ENCODE data around the gene MFN1. TPM values are rescaled to one million over a fixed set of nuclear protein-coding genes. Genes with fewer than 3 reads are reported as not detected.
A peak's percentile ranks its signal among the peaks of the same experiment; 100 is the strongest.

Gene MFN1
- total and polyA plus RNA-seq, 2 of the 13 experiments (the other 11 are each of a cell fraction or from before 2014, with no cell fraction given) = 25.2 to 37.5 TPM

DNA sequence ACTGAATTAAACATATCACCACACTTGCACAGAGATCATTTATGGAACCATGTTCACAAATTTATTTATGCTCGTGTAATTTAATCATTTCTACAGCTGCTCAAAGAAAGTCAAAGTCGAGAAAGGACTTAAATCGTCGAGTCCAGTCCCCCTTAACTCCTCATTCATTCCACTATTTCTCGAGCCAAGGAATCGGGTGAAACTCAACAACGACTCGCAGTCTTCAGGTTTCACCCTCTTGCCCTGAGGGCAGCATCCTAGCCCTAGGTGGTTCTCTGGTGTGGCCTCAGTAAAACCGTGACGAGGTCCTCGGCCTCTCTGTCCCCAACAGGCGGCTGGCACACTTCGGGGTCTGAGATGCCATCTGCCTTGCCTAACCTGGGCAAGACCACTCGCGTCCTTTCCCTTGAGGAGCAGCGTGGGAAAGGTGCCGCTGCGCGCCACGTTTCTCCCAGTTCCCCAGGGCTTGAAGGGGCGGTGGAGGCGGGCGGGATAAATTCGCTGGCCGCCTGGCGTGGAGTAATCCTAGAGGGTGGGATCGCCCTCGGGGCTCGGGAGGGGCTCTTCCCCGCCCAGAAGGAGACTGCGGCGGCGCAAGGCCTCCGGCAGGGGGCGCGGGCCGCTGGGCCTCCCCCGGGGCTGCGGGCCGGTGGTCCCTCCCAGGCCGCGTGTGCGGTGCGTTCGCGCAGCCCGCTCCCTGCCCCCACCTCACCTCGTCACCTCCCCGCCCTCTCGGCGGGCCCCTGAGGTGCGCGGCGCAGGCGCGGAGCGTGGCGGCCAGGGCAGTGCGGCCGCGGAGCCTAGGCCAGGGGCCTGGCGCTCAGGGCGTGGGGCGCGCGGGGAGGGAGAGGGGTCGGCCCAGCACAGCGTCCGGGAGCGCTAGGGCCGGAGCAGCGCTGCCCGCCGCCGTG is 25.0 kb upstream of the MFN1 start, which contains the start of gene ZNF639 (continued):
- TF ChIP-seq FOXK2 (IDR thresholded peaks at IDR 0.05) (no peak), SNAPC5 (CRISPR knock-in tag; IDR thresholded peaks at IDR 0.05; ENCODE audit: borderline replicate concordance) (no peak), ZNF431 (CRISPR knock-in tag; IDR thresholded peaks at IDR 0.05; ENCODE audit: borderline replicate concordance, low read depth) (peak; percentile 72; the same call in 1 of the 2 replicates), MTA3 (CRISPR knock-in tag; IDR thresholded peaks at IDR 0.05) (no peak), ZNF468 (CRISPR knock-in tag; IDR thresholded peaks at IDR 0.05) (no peak), SATB2 (CRISPR knock-in tag; IDR thresholded peaks at IDR 0.05) (no peak), ZFY (CRISPR knock-in tag; IDR thresholded peaks at IDR 0.05) (peak; percentile 91; the same call in 1 of the 2 replicates), ELF4 (CRISPR knock-in tag; IDR thresholded peaks at IDR 0.05; ENCODE audit: borderline replicate concordance) (no peak), MXD1 (CRISPR knock-in tag; IDR thresholded peaks at IDR 0.05) (0 out of 2 replicates have a peak, but pooled peaks have one; percentile 11), FOXJ3 (CRISPR knock-in tag; IDR thresholded peaks at IDR 0.05; ENCODE audit: borderline replicate concordance) (no peak), TBX3 (IDR thresholded peaks at IDR 0.05; ENCODE audit: borderline replicate concordance) (no peak), NCOA1 (CRISPR knock-in tag; IDR thresholded peaks at IDR 0.05) (no peak), AHR (CRISPR knock-in tag; IDR thresholded peaks at IDR 0.05) (no peak), SNAPC2 (CRISPR knock-in tag; IDR thresholded peaks at IDR 0.05) (no peak), ZNF354B (CRISPR knock-in tag; IDR thresholded peaks at IDR 0.05) (0 out of 2 replicates have a peak, but pooled peaks have one; percentile 6), RFXAP (CRISPR knock-in tag; IDR thresholded peaks at IDR 0.05; ENCODE audit: borderline replicate concordance) (peak; percentile 23; the same call in 1 of the 2 replicates), ZSCAN12 (CRISPR knock-in tag; IDR thresholded peaks at IDR 0.05) (no peak), PHF5A (CRISPR knock-in tag; IDR thresholded peaks at IDR 0.05; ENCODE audit: low read depth, unreplicated experiment) (peak; percentile 67), NR2F2 (IDR thresholded peaks at IDR 0.05; ENCODE audit: borderline replicate concordance, low read depth) (no peak; the same call in 1 of the 2 replicates), ZNF737 (CRISPR knock-in tag; IDR thresholded peaks at IDR 0.05; ENCODE audit: borderline replicate concordance) (no peak), ZNF878 (CRISPR knock-in tag; IDR thresholded peaks at IDR 0.05) (no peak), MYNN (CRISPR knock-in tag; IDR thresholded peaks at IDR 0.05; ENCODE audit: low read depth) (no peak), IKZF4 (CRISPR knock-in tag; IDR thresholded peaks at IDR 0.05; ENCODE audit: borderline replicate concordance, low read depth, not compliant biosample characterization) (peak; percentile 64)
- TF ChIP-seq, protein P1, sequence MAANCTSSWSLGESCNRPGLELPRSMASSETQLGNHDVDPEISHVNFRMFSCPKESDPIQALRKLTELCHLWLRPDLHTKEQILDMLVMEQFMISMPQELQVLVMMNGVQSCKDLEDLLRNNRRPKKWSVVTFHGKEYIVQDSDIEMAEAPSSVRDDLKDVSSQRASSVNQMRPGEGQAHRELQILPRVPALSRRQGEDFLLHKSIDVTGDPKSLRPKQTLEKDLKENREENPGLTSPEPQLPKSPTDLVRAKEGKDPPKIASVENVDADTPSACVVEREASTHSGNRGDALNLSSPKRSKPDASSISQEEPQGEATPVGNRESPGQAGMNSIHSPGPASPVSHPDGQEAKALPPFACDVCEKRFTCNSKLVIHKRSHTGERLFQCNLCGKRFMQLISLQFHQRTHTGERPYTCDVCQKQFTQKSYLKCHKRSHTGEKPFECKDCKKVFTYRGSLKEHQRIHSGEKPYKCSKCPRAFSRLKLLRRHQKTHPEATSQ (CRISPR knock-in tag; IDR thresholded peaks at IDR 0.05; ENCODE audit: borderline replicate concordance) = no peak
- TF ChIP-seq, protein P2, sequence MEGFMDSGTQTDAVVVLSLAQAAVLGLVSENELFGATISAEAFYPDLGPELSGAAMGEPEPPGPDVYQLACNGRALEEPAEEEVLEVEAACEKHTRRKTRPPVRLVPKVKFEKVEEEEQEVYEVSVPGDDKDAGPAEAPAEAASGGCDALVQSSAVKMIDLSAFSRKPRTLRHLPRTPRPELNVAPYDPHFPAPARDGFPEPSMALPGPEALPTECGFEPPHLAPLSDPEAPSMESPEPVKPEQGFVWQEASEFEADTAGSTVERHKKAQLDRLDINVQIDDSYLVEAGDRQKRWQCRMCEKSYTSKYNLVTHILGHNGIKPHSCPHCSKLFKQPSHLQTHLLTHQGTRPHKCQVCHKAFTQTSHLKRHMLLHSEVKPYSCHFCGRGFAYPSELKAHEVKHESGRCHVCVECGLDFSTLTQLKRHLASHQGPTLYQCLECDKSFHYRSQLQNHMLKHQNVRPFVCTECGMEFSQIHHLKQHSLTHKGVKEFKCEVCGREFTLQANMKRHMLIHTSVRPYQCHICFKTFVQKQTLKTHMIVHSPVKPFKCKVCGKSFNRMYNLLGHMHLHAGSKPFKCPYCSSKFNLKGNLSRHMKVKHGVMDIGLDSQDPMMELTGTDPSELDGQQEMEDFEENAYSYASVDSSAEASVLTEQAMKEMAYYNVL (CRISPR knock-in tag; IDR thresholded peaks at IDR 0.05; ENCODE audit: borderline replicate concordance) = peak; percentile 27; the same call in 1 of the 2 replicates
- TF ChIP-seq, protein P3, sequence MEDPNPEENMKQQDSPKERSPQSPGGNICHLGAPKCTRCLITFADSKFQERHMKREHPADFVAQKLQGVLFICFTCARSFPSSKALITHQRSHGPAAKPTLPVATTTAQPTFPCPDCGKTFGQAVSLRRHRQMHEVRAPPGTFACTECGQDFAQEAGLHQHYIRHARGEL (CRISPR knock-in tag; IDR thresholded peaks at IDR 0.05) = peak; percentile 66; the same call in 1 of the 2 replicates
